Endothelial cell of umbilical vein (primary cell): ENCODE measurements around the gene SCAANT1.

Experiments used
- CTCF ChIP-seq, 2 donors: IDR thresholded peaks; 1 replicate in 1 of 2; 2 replicates in 1 of 2; pipeline ENCODE4 v1.5.1; 2011; ENCODE audit warnings: low read length in 2 of 2, mild to moderate bottlenecking in 2 of 2, moderate library complexity in 2 of 2, control low read depth in 1 of 2, inconsistent platforms in 1 of 2, low read depth in 1 of 2; ENCODE audit not compliant: insufficient read depth in 1 of 2; ENCODE audit errors: extremely low read depth in 1 of 2
- GATA2 ChIP-seq: IDR thresholded peaks from 2 replicates; pipeline ENCODE4 v1.7.0; 2011; ENCODE audit warnings: low read depth, mild to moderate bottlenecking, moderate library complexity, mixed read lengths, low read length; ENCODE audit not compliant: insufficient read length, insufficient read depth
- MAX ChIP-seq: IDR thresholded peaks from 2 replicates; pipeline ENCODE4 v1.6.1; 2011; ENCODE audit not compliant: insufficient read depth, insufficient read length
- POLR2A ChIP-seq: IDR thresholded peaks from 2 replicates; pipeline ENCODE4 v1.6.1; 2012; ENCODE audit warnings: low read depth, mild to moderate bottlenecking, control low read depth, low read length

- TF ChIP-seq CTCF (IDR thresholded peaks at IDR 0.05; ENCODE audit: extremely low read depth in 1 of 2, insufficient read depth in 1 of 2, low read depth in 1 of 2, low read length in 2 of 2): no peak
- no peak for TF ChIP-seq POLR2A
- no peak for TF ChIP-seq MAX
- no peak for TF ChIP-seq GATA2
Observed at GRCh38 chr3:63876260-63876659, 35.9 kb downstream of the SCAANT1 start.
